GM12878 (cell line): ENCODE data around the gene PTPRN2. TPM values are rescaled to one million over a fixed set of nuclear protein-coding genes. Genes with fewer than 3 reads are reported as not detected.

Source experiments
- ATAC-seq: fragments of 200-7000 bp; cut with Tn5 transposase; 3 replicates; pipeline ENCODE4 v1.9.1; 2020; ENCODE audit warnings: mild to moderate bottlenecking, moderate library complexity
- BruUV-seq: library from RNA; stranded (reverse); fragments of 400-500 nt; replicated peaks from 2 replicates; lab custom pipeline; 2021; lab: Mats Ljungman, UMichigan
- CTCF ChIA-PET: fragments of 300-600 bp; sonication (Branson Sonifier 250); formaldehyde crosslinking; extraction: SDS; loops from one replicate; lab custom pipeline; 2021; ENCODE audit warnings: inconsistent platforms; lab: Yijun Ruan, JAX
- POLR2A ChIA-PET: fragments of 350-600 bp; formaldehyde crosslinking; extraction: SDS; loops from one replicate; lab custom pipeline; 2021; ENCODE audit warnings: inconsistent platforms; lab: Charles Lee
- RAD21 ChIA-PET: fragments of 300-600 bp; sonication (Branson Sonifier 250); formaldehyde crosslinking; loops from one replicate; lab custom pipeline; 2023; ENCODE audit warnings: antibody characterized with exemption; ENCODE audit not compliant: unreplicated experiment; lab: Charles Lee
- SMC1A ChIA-PET: fragments of 300-600 bp; sonication (Branson Sonifier 250); formaldehyde crosslinking; loops from one replicate; lab custom pipeline; 2023; ENCODE audit not compliant: unreplicated experiment, uncharacterized antibody; lab: Charles Lee
- DNase-seq: peaks from one replicate; pipeline ENCODE4 v3.0.0-alpha.2; 2011; ENCODE audit warnings: low read depth, low spot score
- FAIRE-seq: peaks from 3 replicates; lab custom pipeline; 2011; peaks lifted over from hg19 to GRCh38; lab: Jason Lieb, UNC
- H2AFZ ChIP-seq: 2 replicates; pipeline ENCODE4 v1.6.0; 2011; ENCODE audit warnings: low read depth, low read length, control low read depth; ENCODE audit not compliant: control insufficient read depth
- H3K27ac ChIP-seq: 2 replicates; pipeline ENCODE4 v1.5.1; 2011; ENCODE audit warnings: control low read depth; ENCODE audit not compliant: control insufficient read depth, insufficient read depth
- H3K27me3 ChIP-seq, 2 experiments: replicated peaks in 1 of 2; 2 replicates each; pipeline versions ENCODE4 v1.6.0 to v1.6.1; 2011; ENCODE audit warnings: low read length in 1 of 2; ENCODE audit not compliant: control insufficient read depth in 2 of 2, insufficient read depth in 2 of 2
- H3K36me3 ChIP-seq, 2 experiments: 2 replicates each; pipeline ENCODE4 v1.5.1; 2011; ENCODE audit warnings: low read length in 1 of 2; ENCODE audit not compliant: control insufficient read depth in 2 of 2, insufficient read depth in 2 of 2
- H3K4me1 ChIP-seq: 2 replicates; pipeline ENCODE4 v1.6.1; 2011; ENCODE audit warnings: mild to moderate bottlenecking, low read length, moderate library complexity, mixed read lengths; ENCODE audit not compliant: control insufficient read depth, insufficient read depth
- H3K4me2 ChIP-seq: 2 replicates; pipeline ENCODE4 v1.6.0; 2011; ENCODE audit warnings: control low read depth; ENCODE audit not compliant: control insufficient read depth, insufficient read depth
- H3K4me3 ChIP-seq: fragments of 200-600 bp; sonication (generic); 2 replicates; pipeline ENCODE4 v1.5.1; 2016
- H3K79me2 ChIP-seq: 2 replicates; pipeline ENCODE4 v1.6.0; 2011; ENCODE audit warnings: low read length; ENCODE audit not compliant: control insufficient read depth, insufficient read depth
- H3K9ac ChIP-seq: 2 replicates; pipeline ENCODE4 v1.8.0; 2011; ENCODE audit warnings: low read length, control low read depth, mixed read lengths; ENCODE audit not compliant: control insufficient read depth, insufficient read depth
- H3K9me3 ChIP-seq: replicated peaks from 3 replicates; pipeline ENCODE4 v1.5.1; 2011; ENCODE audit warnings: mild to moderate bottlenecking, low read length; ENCODE audit not compliant: control insufficient read depth, insufficient read depth
- H4K20me1 ChIP-seq: 2 replicates; pipeline ENCODE4 v1.6.0; 2011; ENCODE audit not compliant: control insufficient read depth, insufficient read depth
- JUND ChIP-seq: IDR thresholded peaks from 2 replicates; pipeline ENCODE4 v1.6.1; 2012; ENCODE audit warnings: low read depth, mild to moderate bottlenecking, low read length, improper control_type of control experiment, moderate library complexity
- MLLT1 ChIP-seq: fragments of 450-650 bp; IDR thresholded peaks from 2 replicates; pipeline ENCODE4 v1.6.1; 2016; ENCODE audit warnings: mild to moderate bottlenecking
- NR2F1 ChIP-seq: fragments of 450-650 bp; conservative IDR thresholded peaks from 2 replicates; pipeline ENCODE4 v1.6.1; 2017; ENCODE audit warnings: mild to moderate bottlenecking
- PBX3 ChIP-seq: IDR thresholded peaks from 2 replicates; pipeline ENCODE4 v1.6.1; 2011; ENCODE audit warnings: mild to moderate bottlenecking, low read depth, low read length, moderate library complexity; ENCODE audit not compliant: insufficient replicate concordance
- SPI1 ChIP-seq: IDR thresholded peaks from 2 replicates; pipeline ENCODE4 v1.6.1; 2011; ENCODE audit warnings: low read depth, mild to moderate bottlenecking, low read length, moderate library complexity, borderline replicate concordance; ENCODE audit not compliant: insufficient read depth
- TCF12 ChIP-seq: IDR thresholded peaks from 2 replicates; pipeline ENCODE4 v1.6.1; 2011; ENCODE audit warnings: low read depth, mild to moderate bottlenecking, low read length
- ZBTB33 ChIP-seq: fragments of 450-650 bp; IDR thresholded peaks from 2 replicates; pipeline ENCODE4 v1.6.1; 2017; ENCODE audit warnings: mild to moderate bottlenecking
- WGBS: methylation state at CpG from one replicate; pipeline ENCODE4 v1.1.6; 2016; ENCODE audit warnings: low lambda C conversion rate; ENCODE audit not compliant: insufficient replicate concordance, insufficient coverage; ENCODE audit errors: missing lambda C conversion rate; 5-methylcytosine and 5-hydroxymethylcytosine counted together
- in situ Hi-C: fragments of 300-500 bp; cut with MboI; formaldehyde crosslinking; loops from 9 replicates; pipeline ENCODE4 v1.14.3; 2018; ENCODE audit warnings: mixed read lengths
- intact Hi-C: fragments of 100-400 bp; cut with micrococcal nuclease; formaldehyde crosslinking; loops from one replicate; pipeline ENCODE4 v1.14.2; 2022; ENCODE audit not compliant: unreplicated experiment
- polyA plus RNA-seq, 11 experiments: library from polyadenylated mRNA; depleted of rRNA in 4 of 11; unstranded in 6 of 11; stranded (reverse) in 5 of 11; fragments of >200 nt; fragmentation: Nextera tagmentation in 4 of 11; fragmentation: Illumina TruSeq in 1 of 11; extraction: Ambion mirVana in 4 of 11; extraction: Trizol in 1 of 11; gene quantifications; 1 replicate in 1 of 11; 2 replicates in 10 of 11; pipeline versions ENCODE4 v1.2.1 to v1.2.3, GENCODE V29; 2011 to 2016; ENCODE audit warnings: inconsistent platforms in 2 of 11, missing spikeins in 2 of 11, low read depth in 1 of 11
- total RNA-seq, 4 experiments: library from RNA; depleted of rRNA in 3 of 4; stranded (reverse); fragments of >200 nt in 3 of 4; fragmentation: Illumina TruSeq in 1 of 4; extraction: Trizol in 1 of 4; gene quantifications; 2 replicates each; pipeline versions ENCODE4 v1.2.1 to v1.2.3, GENCODE V29; 2013 to 2021

The PTPRN2 gene
- total and polyA plus RNA-seq, 10 of the 15 experiments (the other 5 are each of a cell fraction or from before 2014, with no cell fraction given) = 5.4 TPM; not detected in 9

GRCh38 chr7:158383665-158384064 lies 204.0 kb downstream of the PTPRN2 start (continued):
- no peak for TF ChIP-seq ZBTB33
- no peak for TF ChIP-seq SPI1
- TF ChIP-seq JUND = no peak
- TF ChIP-seq PBX3 = no peak
- TF ChIP-seq MLLT1 = no peak

GRCh38 chr7:158382363-158383254 lies 205.0 kb downstream of the PTPRN2 start:
- TF ChIP-seq TCF12 (no peak), NR2F1 (no peak)
- Histone ChIP-seq H3K4me1 (no peaks in the 10 kb centered on the region), H3K36me3 (no peaks in the 10 kb centered on the region), H3K9ac (no peak overlapping the region), H4K20me1 (no peaks in the 10 kb centered on the region), H3K4me3 (no peak overlapping the region), H3K9me3 (peaks cover 2% of the 10 kb centered on the region; the same call in 1 of the 3 replicates), H3K27me3 (no peaks in the 10 kb centered on the region), H2AFZ (no peak overlapping the region), H3K4me2 (no peak overlapping the region), H3K27ac (no peak overlapping the region), H3K79me2 (no peaks in the 10 kb centered on the region)
- DNase-seq = no peak
- no TSS peak for BruUV-seq
- ChIA-PET RAD21 (no interaction called here), CTCF (no interaction called here), SMC1A (no interaction called here), POLR2A (interaction anchor here (0.5 kb wide), 1 partner anchor 89 kb away, joined by 3 read pairs; no protein-coding TSS in a partner anchor)
- WGBS = 27% methylated on average over 10 of the region's 10 CpGs
- intact Hi-C loops (no loop called here), in situ Hi-C loops (no loop called here)
- ATAC-seq = no peak
- no peak for FAIRE-seq
